ENCODE data around the gene SGSM1.

DNA sequence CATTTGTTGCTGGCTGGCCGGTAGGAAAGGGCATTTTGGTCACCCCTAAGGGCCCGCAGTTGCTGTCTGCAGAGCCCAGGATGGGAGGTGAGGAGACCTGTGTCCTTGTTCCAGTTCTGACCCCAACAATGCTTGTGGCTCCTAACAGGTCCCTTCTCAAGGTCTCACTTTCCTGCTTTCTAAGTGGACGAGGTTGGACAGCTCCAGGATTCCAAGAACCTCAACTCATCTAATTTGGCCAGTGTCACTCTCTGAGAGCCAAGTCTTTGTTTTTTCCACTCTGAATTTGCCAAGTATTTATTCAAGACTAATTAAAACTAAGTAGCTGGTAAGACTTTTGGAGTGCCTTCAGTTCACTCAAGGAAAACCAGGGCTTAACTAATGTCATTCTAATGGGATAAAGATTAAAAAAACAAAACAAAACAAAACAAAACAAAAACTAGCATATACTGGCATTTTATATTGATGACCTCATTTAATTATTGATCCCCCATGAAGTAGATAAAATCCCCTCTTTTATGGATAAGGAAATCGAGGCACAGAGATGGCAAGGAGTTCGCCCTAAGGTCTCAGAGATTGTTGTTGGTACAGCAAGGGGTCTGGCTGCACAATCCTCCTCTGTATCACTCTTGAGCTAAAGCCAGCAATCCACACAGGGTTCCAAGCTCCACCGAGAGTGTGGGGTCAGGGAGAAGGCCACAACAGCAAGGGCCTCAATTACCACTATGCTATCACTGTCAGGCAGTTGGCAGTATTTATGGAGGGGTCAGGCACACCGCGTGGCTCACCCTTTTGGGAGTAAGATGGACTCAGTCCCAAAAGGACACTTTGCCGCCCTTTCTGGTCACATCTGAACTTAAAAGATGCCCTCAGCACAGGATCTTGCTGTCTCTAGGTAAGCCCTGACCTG, 8.1 kb downstream of the SGSM1 start:
- TF ChIP-seq CTCF (IDR thresholded peaks at IDR 0.05) = no peak
- no peak for TF ChIP-seq POLR2A (IDR thresholded peaks at IDR 0.05)
- TF ChIP-seq POLR2AphosphoS5 (IDR thresholded peaks at IDR 0.05) = no peak
- TF ChIP-seq EP300 (IDR thresholded peaks at IDR 0.05) = no peak
